Uterus (tissue), 2 donors: ENCODE measurements around the gene GRIN2C.

Experiments used
- CTCF ChIP-seq, 4 experiments: fragments of 200-600 bp in 2 of 4; fragments of 450-650 bp in 2 of 4; sonication (generic) in 2 of 4; IDR thresholded peaks; one replicate each; pipeline ENCODE4 v1.5.1; 2016 to 2019; ENCODE audit warnings: antibody characterized with exemption in 4 of 4, mild to moderate bottlenecking in 2 of 4, moderate library complexity in 1 of 4
- POLR2A ChIP-seq, 2 donors: fragments of 450-650 bp; IDR thresholded peaks; one replicate each; pipeline ENCODE4 v1.6.1; 2016; ENCODE audit warnings: antibody characterized with exemption in 2 of 2, mild to moderate bottlenecking in 1 of 2, moderate library complexity in 1 of 2

GRCh38 chr17:74865504-74866197, 6.0 kb upstream of the GRIN2C start:
- TF ChIP-seq CTCF (IDR thresholded peaks at IDR 0.05) (no peak), POLR2A (IDR thresholded peaks at IDR 0.05) (no peak)
